ENCODE measurements around the gene IL31RA. TPM values are rescaled to one million over a fixed set of nuclear protein-coding genes. Genes with fewer than 3 reads are reported as not detected.

IL31RA gene
- total RNA-seq, 1 experiment from 2014 or later: not detected

- Mint-ChIP-seq H3K4me1 (no peaks in the 10 kb centered on the region), H3K27me3 (ENCODE audit: low read depth) (no peaks in the 10 kb centered on the region), H3K27ac (no peak overlapping the region), H3K36me3 (no peaks in the 10 kb centered on the region), H3K9me3 (no peaks in the 10 kb centered on the region), H3K4me3 (no peak overlapping the region)
- ChIA-PET POLR2A (no interaction called here), CTCF (no interaction called here)
- TF ChIP-seq, protein P1, sequence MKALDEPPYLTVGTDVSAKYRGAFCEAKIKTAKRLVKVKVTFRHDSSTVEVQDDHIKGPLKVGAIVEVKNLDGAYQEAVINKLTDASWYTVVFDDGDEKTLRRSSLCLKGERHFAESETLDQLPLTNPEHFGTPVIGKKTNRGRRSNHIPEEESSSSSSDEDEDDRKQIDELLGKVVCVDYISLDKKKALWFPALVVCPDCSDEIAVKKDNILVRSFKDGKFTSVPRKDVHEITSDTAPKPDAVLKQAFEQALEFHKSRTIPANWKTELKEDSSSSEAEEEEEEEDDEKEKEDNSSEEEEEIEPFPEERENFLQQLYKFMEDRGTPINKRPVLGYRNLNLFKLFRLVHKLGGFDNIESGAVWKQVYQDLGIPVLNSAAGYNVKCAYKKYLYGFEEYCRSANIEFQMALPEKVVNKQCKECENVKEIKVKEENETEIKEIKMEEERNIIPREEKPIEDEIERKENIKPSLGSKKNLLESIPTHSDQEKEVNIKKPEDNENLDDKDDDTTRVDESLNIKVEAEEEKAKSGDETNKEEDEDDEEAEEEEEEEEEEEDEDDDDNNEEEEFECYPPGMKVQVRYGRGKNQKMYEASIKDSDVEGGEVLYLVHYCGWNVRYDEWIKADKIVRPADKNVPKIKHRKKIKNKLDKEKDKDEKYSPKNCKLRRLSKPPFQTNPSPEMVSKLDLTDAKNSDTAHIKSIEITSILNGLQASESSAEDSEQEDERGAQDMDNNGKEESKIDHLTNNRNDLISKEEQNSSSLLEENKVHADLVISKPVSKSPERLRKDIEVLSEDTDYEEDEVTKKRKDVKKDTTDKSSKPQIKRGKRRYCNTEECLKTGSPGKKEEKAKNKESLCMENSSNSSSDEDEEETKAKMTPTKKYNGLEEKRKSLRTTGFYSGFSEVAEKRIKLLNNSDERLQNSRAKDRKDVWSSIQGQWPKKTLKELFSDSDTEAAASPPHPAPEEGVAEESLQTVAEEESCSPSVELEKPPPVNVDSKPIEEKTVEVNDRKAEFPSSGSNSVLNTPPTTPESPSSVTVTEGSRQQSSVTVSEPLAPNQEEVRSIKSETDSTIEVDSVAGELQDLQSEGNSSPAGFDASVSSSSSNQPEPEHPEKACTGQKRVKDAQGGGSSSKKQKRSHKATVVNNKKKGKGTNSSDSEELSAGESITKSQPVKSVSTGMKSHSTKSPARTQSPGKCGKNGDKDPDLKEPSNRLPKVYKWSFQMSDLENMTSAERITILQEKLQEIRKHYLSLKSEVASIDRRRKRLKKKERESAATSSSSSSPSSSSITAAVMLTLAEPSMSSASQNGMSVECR (CRISPR knock-in tag; IDR thresholded peaks at IDR 0.05; ENCODE audit: borderline replicate concordance): no peak
- TF ChIP-seq GRHL2 (CRISPR knock-in tag; IDR thresholded peaks at IDR 0.05; ENCODE audit: insufficient replicate concordance, severe bottlenecking) (no peak), ZNF219 (CRISPR knock-in tag; IDR thresholded peaks at IDR 0.05; ENCODE audit: borderline replicate concordance) (no peak), FOXJ3 (CRISPR knock-in tag; IDR thresholded peaks at IDR 0.05; ENCODE audit: borderline replicate concordance) (no peak)
- no peak for DNase-seq (ENCODE audit: low spot score)
- no peak for ATAC-seq
Measured at GRCh38 chr5:55915783-55916182, 64.6 kb downstream of the IL31RA start.

DNA sequence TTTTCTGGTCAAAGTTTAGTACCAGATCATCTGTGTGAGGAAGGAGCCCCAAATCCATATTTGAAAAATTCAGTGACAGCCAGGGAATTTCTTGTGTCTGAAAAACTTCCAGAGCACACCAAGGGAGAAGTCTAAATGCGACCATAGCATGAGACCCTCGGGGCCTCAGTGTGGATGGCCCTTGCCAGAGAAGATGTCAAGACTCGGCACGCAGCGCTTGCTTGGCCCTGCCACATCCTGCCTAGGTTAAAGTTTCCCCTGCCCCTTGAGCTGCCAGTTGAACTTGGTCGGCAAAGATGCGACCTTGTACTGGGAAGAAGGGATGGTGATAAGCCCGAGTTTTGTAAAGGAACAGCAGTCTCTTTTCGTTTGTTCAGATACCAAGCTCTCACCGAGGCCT, 65.8 kb downstream of the IL31RA start:
- TF ChIP-seq, protein P2, sequence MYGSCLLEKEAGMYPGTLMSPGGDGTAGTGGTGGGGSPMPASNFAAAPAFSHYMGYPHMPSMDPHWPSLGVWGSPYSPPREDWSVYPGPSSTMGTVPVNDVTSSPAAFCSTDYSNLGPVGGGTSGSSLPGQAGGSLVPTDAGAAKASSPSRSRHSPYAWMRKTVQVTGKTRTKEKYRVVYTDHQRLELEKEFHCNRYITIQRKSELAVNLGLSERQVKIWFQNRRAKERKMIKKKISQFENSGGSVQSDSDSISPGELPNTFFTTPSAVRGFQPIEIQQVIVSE (CRISPR knock-in tag; IDR thresholded peaks at IDR 0.05; ENCODE audit: borderline replicate concordance): no peak
- TF ChIP-seq CREB1 (CRISPR knock-in tag; IDR thresholded peaks at IDR 0.05): no peak
- no peaks in the 10 kb centered on the region for H3K9me3 Mint-ChIP-seq
- ChIA-PET CTCF (no interaction called here), POLR2A (no interaction called here)
- H3K4me1 Mint-ChIP-seq: 0 out of 2 replicates have a peak, but pooled peaks cover 3% of the 10 kb centered on the region
- no peak overlapping the region for H3K27ac Mint-ChIP-seq
- no peaks in the 10 kb centered on the region for H3K36me3 Mint-ChIP-seq
- H3K4me3 Mint-ChIP-seq: no peak overlapping the region
- ATAC-seq: no peak
- no peak for DNase-seq (ENCODE audit: low spot score)
- H3K27me3 Mint-ChIP-seq (ENCODE audit: low read depth): no peaks in the 10 kb centered on the region

DNA sequence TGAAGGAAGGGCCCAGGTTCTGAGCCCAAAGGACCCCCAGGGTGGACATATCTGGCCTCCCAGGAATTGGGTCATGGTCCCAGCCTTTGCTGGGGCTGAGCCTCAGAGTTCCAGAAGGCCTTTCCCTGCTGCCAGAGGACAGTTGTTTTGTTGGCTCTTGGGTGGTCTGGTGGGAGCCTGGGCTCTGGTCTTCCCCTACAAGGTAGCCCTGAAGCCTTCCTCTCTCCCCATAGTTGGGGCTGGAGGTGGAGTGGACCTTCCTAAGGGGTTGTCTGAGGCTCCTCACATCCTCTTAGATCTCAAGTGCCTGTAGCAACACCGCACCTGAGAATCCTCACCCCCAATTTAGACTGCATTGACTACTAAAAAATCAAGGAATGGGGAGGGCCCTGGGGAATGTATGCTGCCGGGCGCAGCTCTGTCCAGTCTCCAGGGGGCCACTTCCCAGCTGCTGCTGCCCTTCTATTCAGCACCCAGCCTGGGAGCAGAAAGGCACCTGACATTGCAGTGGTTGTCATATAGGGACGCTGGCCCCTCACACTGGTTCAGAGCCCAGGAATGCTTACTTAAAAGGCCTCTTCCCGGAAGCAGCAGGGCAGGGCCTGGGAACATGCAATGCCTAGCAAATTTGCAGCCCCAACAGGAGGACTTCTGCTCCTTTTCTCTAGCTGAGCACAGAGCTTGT, 66.4 kb downstream of the IL31RA start:
- no peak; the same call in 1 of the 2 replicates for ATAC-seq
- no peak for TF ChIP-seq RELA (CRISPR knock-in tag; IDR thresholded peaks at IDR 0.05; ENCODE audit: borderline replicate concordance)
- no peak for TF ChIP-seq ZNF317 (CRISPR knock-in tag; IDR thresholded peaks at IDR 0.05; ENCODE audit: borderline replicate concordance, low read depth)
- no peak for TF ChIP-seq PRRX2 (CRISPR knock-in tag; IDR thresholded peaks at IDR 0.05)
- TF ChIP-seq FOXJ3 (CRISPR knock-in tag; IDR thresholded peaks at IDR 0.05; ENCODE audit: borderline replicate concordance): no peak
- no peak for TF ChIP-seq ZMAT4 (CRISPR knock-in tag; IDR thresholded peaks at IDR 0.05)
- TF ChIP-seq NR2C2 (CRISPR knock-in tag; IDR thresholded peaks at IDR 0.05): no peak
- DNase-seq (ENCODE audit: low spot score): no peak
- Mint-ChIP-seq H3K36me3 (no peaks in the 10 kb centered on the region), H3K9me3 (no peaks in the 10 kb centered on the region), H3K27me3 (ENCODE audit: low read depth) (no peaks in the 10 kb centered on the region), H3K27ac (no peak overlapping the region), H3K4me3 (no peak overlapping the region), H3K4me1 (peaks cover 7% of the 10 kb centered on the region; the same call in 1 of the 2 replicates)
- CTCF ChIA-PET: no interaction called here
- POLR2A ChIA-PET: no interaction called here

All from WTC11 (cell line).